A673 (cell line): ENCODE data around the gene ABCG1. TPM values are rescaled to one million over a fixed set of nuclear protein-coding genes. Genes with fewer than 3 reads are reported as not detected.
A peak's percentile ranks its signal among the peaks of the same experiment; 100 is the strongest.

ENCODE experiments used
- BruUV-seq: library from RNA; stranded (reverse); fragments of 400-500 nt; replicated peaks from 2 replicates; lab custom pipeline; 2021; lab: Mats Ljungman, UMichigan
- CTCF ChIA-PET: fragments of 300-600 bp; sonication (Branson Sonifier 250); formaldehyde crosslinking; loops from one replicate; lab custom pipeline; 2022; ENCODE audit warnings: antibody characterized with exemption; lab: Charles Lee
- POLR2A ChIA-PET: fragments of 300-600 bp; sonication (Branson Sonifier 250); formaldehyde crosslinking; loops from one replicate; lab custom pipeline; 2022; ENCODE audit warnings: antibody characterized with exemption; ENCODE audit not compliant: low non-redundant PET; lab: Charles Lee
- DNase-seq: peaks from one replicate; pipeline ENCODE4 v3.0.0-alpha.2; 2015; ENCODE audit warnings: low spot score
- H3K27ac ChIP-seq: fragments of 200-600 bp; sonication (generic); 2 replicates; pipeline ENCODE4 v1.5.1; 2016; ENCODE audit warnings: mixed run types, low read depth, mild to moderate bottlenecking, mixed read lengths, antibody characterized with exemption, low read length; ENCODE audit not compliant: poor library complexity, severe bottlenecking
- H3K27me3 ChIP-seq: fragments of 200-600 bp; sonication (generic); replicated peaks from 2 replicates; pipeline ENCODE4 v1.6.1; 2017; ENCODE audit warnings: mixed run types, low read depth, mild to moderate bottlenecking, mixed read lengths, antibody characterized with exemption, low read length; ENCODE audit not compliant: insufficient read depth, poor library complexity
- H3K36me3 ChIP-seq: fragments of 200-600 bp; sonication (generic); 2 replicates; pipeline ENCODE4 v1.6.1; 2016; ENCODE audit warnings: mixed run types, mild to moderate bottlenecking, mixed read lengths, antibody characterized with exemption, low read length; ENCODE audit not compliant: insufficient read depth, poor library complexity, severe bottlenecking
- H3K4me1 ChIP-seq: fragments of 200-600 bp; sonication (generic); 2 replicates; pipeline ENCODE4 v1.6.1; 2017; ENCODE audit warnings: mixed run types, mild to moderate bottlenecking, mixed read lengths, antibody characterized with exemption, low read length; ENCODE audit not compliant: insufficient read depth, poor library complexity, severe bottlenecking
- H3K4me3 ChIP-seq: fragments of 200-600 bp; sonication (generic); 2 replicates; pipeline ENCODE4 v1.5.1; 2016; ENCODE audit warnings: low read depth, mixed run types, mild to moderate bottlenecking, mixed read lengths, low read length; ENCODE audit not compliant: poor library complexity, severe bottlenecking
- H3K9me3 ChIP-seq: fragments of 200-600 bp; sonication (generic); 2 replicates; pipeline ENCODE4 v1.6.1; 2016; ENCODE audit warnings: mixed run types, low read depth, mild to moderate bottlenecking, mixed read lengths, antibody characterized with exemption, low read length; ENCODE audit not compliant: poor library complexity, severe bottlenecking
- CTCF ChIP-seq: fragments of 300-800, 200-600 bp; sonication (generic); conservative IDR thresholded peaks from 2 replicates; pipeline ENCODE4 v1.5.1; 2017; ENCODE audit warnings: low read depth, mild to moderate bottlenecking, antibody characterized with exemption, low read length, moderate library complexity, mixed read lengths
- EZH2 ChIP-seq: fragments of 200-600 bp; sonication (generic); IDR thresholded peaks from 2 replicates; pipeline ENCODE4 v1.6.1; 2017; ENCODE audit warnings: borderline replicate concordance, low read depth, mild to moderate bottlenecking, mixed read lengths, antibody characterized with exemption, low read length; ENCODE audit not compliant: poor library complexity, severe bottlenecking
- intact Hi-C: fragments of 100-400 bp; cut with micrococcal nuclease; formaldehyde crosslinking; loops from one replicate; pipeline ENCODE4 v1.10.0; 2022; ENCODE audit not compliant: unreplicated experiment
- total RNA-seq: library from RNA; stranded (reverse); gene quantifications from 2 replicates; pipeline ENCODE4 v1.2.3, GENCODE V29; 2021

ABCG1 gene
- total RNA-seq, 1 experiment from 2014 or later: 3.4 TPM

DNA sequence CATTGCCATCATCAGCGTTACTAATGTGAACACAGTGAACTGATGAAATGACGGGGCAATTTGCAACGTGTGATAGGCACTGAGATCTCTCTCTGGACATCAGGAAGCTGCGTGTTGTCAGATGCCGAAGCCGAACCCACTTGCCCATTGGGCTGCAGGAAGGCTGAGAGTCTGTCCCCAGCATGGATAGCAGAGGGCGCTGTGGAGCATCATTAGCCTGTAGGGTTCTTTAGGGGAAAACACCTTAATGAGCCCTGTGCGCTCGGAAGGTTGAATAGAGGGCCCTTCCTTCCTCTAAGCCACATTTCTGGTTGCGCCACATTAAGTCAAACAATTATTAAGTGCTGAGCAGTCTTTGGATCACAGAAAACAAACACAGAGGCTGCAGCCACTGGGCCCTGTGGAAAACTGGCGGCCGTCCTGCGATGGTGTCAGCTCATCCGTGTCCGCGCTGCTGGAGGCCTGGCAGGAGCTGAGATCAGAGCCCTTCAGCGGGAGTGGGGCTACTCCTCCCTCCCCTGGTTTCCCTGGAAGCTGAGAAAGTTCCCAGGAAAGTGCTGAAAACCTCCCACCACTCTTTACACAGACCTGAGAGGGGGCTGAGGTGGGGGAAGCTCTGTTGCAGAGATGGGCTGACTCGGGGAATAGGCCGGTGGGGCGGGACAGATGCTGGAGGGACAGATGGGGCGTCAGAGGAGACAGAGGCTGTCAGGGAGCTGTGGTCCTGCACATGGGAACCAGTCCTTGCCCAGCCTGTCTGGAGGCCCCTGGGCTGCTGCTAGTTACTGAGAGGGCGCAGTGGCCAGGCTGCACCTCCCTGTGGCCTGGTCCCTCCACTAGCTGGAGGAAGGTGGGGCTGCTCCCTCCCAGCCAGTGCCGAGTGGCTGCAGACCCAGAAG, 119.1 kb downstream of the ABCG1 start:
- H3K27ac ChIP-seq: no peak overlapping the region
- H3K4me1 ChIP-seq: no peaks in the 10 kb centered on the region
- H3K36me3 ChIP-seq: no peaks in the 10 kb centered on the region
- DNase-seq: peak; percentile 67
- POLR2A ChIA-PET: no interaction called here
- BruUV-seq: no TSS peak
- no peak overlapping the region for H3K4me3 ChIP-seq
- TF ChIP-seq EZH2 (no peak), CTCF (peak; percentile 81)
- intact Hi-C loops: loop anchor here (2.0 kb wide), 1 partner anchor 113 kb away; no protein-coding TSS in a partner anchor
- CTCF ChIA-PET: interaction anchor here (0.6 kb wide), 1 partner anchor 159 kb away, joined by 3 read pairs; no protein-coding TSS in a partner anchor
- no peaks in the 10 kb centered on the region for H3K9me3 ChIP-seq
- peaks cover 15% of the 10 kb centered on the region for H3K27me3 ChIP-seq

DNA sequence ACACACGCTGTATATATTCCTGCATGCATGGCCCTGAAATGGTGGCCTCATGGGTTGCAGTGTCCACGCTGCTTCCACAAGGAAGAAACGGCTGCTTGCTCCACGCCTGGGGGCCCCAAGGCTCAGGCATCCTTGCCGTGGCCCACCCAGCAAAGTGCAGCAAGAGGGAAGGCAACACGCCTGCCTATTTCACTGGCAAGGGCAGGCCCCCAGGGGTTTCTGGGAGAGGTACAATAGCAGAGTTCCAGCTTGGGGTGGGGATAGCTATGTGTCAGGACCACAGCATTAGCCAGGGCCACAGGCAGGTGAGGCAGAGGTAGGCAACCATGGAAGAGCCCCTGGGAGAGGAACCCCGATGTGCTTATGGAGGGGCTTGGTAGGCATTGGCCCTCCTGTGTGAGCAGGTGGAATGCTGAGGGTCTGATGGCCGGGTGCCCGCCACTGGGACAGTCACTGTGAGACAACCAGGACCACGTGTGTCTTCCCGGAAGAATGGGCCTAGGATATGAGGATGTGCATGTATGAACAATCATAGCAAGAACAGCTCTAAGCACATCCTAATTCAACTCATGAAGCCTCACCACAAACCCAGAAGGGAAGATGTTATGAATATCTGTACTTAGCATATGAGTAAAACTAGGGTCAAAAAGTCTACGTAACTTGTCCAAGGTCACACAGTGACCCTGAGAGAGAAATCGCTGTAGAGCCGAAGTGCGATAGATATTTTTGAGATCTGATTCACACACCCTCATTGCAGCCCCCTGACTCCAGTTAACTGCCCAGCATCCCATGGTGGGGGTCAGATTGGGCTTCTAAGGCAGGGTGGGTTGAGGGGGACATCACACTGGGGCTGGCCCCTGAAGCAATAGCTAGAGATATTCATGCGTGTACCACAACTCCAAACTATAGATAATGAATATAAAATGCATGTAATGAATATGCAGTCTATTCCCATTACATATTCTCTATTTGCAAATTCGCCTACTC, 120.1 kb downstream of the ABCG1 start:
- POLR2A ChIA-PET: no interaction called here

More for the DNA sequence above, 120.1 kb downstream of the ABCG1 start:
- intact Hi-C loops: loop anchor here (2.0 kb wide), 1 partner anchor 112 kb away; no protein-coding TSS in a partner anchor
- Histone ChIP-seq H3K4me3 (no peak overlapping the region), H3K27ac (no peak overlapping the region), H3K4me1 (no peaks in the 10 kb centered on the region), H3K9me3 (no peaks in the 10 kb centered on the region), H3K27me3 (peaks cover 15% of the 10 kb centered on the region), H3K36me3 (no peaks in the 10 kb centered on the region)
- no peak for TF ChIP-seq CTCF
- no peak for TF ChIP-seq EZH2
- no peak for DNase-seq
- CTCF ChIA-PET: interaction anchor here (0.6 kb wide), 1 partner anchor 160 kb away, joined by 3 read pairs; no protein-coding TSS in a partner anchor
- no TSS peak for BruUV-seq
